ENCODE results near the gene TMEM87B. TPM values are rescaled to one million over a fixed set of nuclear protein-coding genes. Genes with fewer than 3 reads are reported as not detected.
"Not testable (repeated sequence)": the region's sequence is repeated elsewhere in the genome, so short reads cannot be mapped to it uniquely, and the experiment has no call there.

Gene TMEM87B
- polyA plus RNA-seq, 1 donor from 2014 or later: 12.8 TPM

DNA sequence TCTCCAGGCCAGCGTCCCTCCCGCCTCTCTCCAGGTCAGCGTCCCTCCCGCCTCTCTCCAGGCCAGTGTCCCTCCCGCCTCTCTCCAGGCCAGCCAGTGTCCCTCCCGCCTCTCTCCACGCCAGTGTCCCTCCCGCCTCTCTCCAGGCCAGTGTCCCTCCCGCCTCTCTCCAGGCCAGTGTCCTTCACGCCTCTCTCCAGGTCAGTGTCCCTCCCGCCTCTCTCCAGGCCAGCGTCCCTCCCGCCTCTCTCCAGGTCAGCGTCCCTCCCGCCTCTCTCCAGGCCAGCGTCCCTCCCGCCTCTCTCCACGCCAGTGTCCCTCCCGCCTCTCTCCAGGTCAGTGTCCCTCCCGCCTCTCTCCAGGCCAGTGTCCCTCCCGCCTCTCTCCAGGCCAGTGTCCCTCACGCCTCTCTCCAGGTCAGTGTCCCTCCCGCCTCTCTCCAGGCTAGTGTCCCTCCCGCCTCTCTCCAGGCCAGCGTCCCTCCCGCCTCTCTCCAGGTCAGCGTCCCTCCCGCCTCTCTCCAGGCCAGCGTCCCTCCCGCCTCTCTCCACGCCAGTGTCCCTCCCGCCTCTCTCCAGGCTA is 84.1 kb downstream of the TMEM87B start:
- H3F3A ChIP-seq (ENCODE audit: insufficient read depth, low read length, poor library complexity, severe bottlenecking); H3K79me2 ChIP-seq (replicated peaks; ENCODE audit: insufficient read depth, low read length); H3K27ac ChIP-seq (ENCODE audit: low read length); H2AFZ ChIP-seq (ENCODE audit: low read depth, low read length); H3K36me3 ChIP-seq (ENCODE audit: insufficient read depth, low read length); H3K4me2 ChIP-seq (ENCODE audit: low read length); H3K9me3 ChIP-seq (ENCODE audit: low read length); H3K9ac ChIP-seq (ENCODE audit: low read length); H3K9me2 ChIP-seq (ENCODE audit: insufficient read depth, low read length); H4K20me1 ChIP-seq (ENCODE audit: insufficient read depth): not testable (repeated sequence)
- peaks cover 22% of the 10 kb centered on the region for H3K27me3 ChIP-seq (ENCODE audit: insufficient read depth, low read depth, low read length)
- H3K4me3 ChIP-seq (ENCODE audit: low read length): peak overlapping the region; percentile 68

DNA sequence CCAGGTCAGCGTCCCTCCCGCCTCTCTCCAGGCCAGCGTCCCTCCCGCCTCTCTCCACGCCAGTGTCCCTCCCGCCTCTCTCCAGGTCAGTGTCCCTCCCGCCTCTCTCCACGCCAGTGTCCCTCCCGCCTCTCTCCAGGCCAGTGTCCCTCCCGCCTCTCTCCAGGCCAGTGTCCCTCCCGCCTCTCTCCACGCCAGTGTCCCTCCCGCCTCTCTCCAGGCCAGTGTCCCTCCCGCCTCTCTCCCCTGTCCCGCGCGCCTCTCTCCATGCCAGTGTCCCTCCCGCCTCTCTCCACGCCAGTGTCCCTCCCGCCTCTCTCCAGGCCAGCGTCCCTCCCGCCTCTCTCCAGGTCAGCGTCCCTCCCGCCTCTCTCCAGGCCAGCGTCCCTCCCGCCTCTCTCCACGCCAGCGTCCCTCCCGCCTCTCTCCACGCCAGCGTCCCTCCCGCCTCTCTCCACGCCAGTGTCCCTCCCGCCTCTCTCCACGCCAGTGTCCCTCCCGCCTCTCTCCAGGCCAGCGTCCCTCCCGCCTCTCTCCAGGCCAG is 84.7 kb downstream of the TMEM87B start:
- H3K36me3 ChIP-seq (ENCODE audit: insufficient read depth, low read length); H3K27ac ChIP-seq (ENCODE audit: low read length); H3F3A ChIP-seq (ENCODE audit: insufficient read depth, low read length, poor library complexity, severe bottlenecking); H3K9me2 ChIP-seq (ENCODE audit: insufficient read depth, low read length); H4K20me1 ChIP-seq (ENCODE audit: insufficient read depth); H2AFZ ChIP-seq (ENCODE audit: low read depth, low read length); H3K4me3 ChIP-seq (ENCODE audit: low read length); H3K9ac ChIP-seq (ENCODE audit: low read length); H3K4me2 ChIP-seq (ENCODE audit: low read length); H3K9me3 ChIP-seq (ENCODE audit: low read length); H3K79me2 ChIP-seq (replicated peaks; ENCODE audit: insufficient read depth, low read length): not testable (repeated sequence)
- H3K27me3 ChIP-seq (ENCODE audit: insufficient read depth, low read depth, low read length): peaks cover 22% of the 10 kb centered on the region

DNA sequence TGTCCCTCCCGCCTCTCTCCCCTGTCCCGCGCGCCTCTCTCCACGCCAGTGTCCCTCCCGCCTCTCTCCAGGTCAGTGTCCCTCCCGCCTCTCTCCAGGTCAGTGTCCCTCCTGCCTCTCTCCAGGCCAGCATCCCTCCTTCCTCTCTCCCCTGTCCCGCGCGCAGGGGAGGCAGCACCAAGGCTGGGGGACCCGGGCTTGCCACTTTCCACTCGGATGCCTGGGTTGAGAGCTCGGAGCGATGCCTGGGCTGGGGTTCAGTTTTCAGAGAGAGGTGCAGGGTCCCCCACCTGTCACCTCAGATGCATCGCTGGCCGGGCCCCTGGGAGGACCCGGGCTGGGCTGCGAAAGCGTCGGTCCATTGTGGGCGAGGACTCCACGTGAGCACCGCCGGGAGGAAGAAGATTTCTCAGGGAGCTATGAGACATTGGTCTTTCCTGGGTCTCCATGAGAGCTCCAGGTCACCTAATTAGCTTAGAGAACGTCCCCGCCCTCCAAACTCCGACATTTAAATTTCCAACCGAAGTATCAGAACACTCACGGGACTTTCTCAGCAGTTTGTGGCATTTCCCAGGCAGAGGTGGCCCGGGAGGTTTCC is 85.2 kb downstream of the TMEM87B start:
- no peak overlapping the region for H2AFZ ChIP-seq (ENCODE audit: low read depth, low read length)
- no peak overlapping the region for H3K4me2 ChIP-seq (ENCODE audit: low read length)
- no peaks in the 10 kb centered on the region for H3K79me2 ChIP-seq (replicated peaks; ENCODE audit: insufficient read depth, low read length)
- H3K9ac ChIP-seq (ENCODE audit: low read length): no peak overlapping the region
- peaks cover 22% of the 10 kb centered on the region for H3K27me3 ChIP-seq (ENCODE audit: insufficient read depth, low read depth, low read length)
- no peaks in the 10 kb centered on the region for H3F3A ChIP-seq (ENCODE audit: insufficient read depth, low read length, poor library complexity, severe bottlenecking)
- no peak overlapping the region for H3K4me3 ChIP-seq (ENCODE audit: low read length)
- H4K20me1 ChIP-seq (ENCODE audit: insufficient read depth): no peaks in the 10 kb centered on the region
- no peak overlapping the region for H3K27ac ChIP-seq (ENCODE audit: low read length)
- H3K36me3 ChIP-seq (ENCODE audit: insufficient read depth, low read length): no peaks in the 10 kb centered on the region
- H3K9me2 ChIP-seq (ENCODE audit: insufficient read depth, low read length): no peaks in the 10 kb centered on the region
- H3K9me3 ChIP-seq (ENCODE audit: low read length): no peaks in the 10 kb centered on the region
- TF ChIP-seq EP300 (conservative IDR thresholded peaks at IDR 0.05; ENCODE audit: poor library complexity, severe bottlenecking): no peak
- TF ChIP-seq TAF1 (IDR thresholded peaks at IDR 0.05; ENCODE audit: low read depth): no peak
- TF ChIP-seq MXI1 (conservative IDR thresholded peaks at IDR 0.05; ENCODE audit: poor library complexity, severe bottlenecking): no peak
- TF ChIP-seq, protein P1, sequence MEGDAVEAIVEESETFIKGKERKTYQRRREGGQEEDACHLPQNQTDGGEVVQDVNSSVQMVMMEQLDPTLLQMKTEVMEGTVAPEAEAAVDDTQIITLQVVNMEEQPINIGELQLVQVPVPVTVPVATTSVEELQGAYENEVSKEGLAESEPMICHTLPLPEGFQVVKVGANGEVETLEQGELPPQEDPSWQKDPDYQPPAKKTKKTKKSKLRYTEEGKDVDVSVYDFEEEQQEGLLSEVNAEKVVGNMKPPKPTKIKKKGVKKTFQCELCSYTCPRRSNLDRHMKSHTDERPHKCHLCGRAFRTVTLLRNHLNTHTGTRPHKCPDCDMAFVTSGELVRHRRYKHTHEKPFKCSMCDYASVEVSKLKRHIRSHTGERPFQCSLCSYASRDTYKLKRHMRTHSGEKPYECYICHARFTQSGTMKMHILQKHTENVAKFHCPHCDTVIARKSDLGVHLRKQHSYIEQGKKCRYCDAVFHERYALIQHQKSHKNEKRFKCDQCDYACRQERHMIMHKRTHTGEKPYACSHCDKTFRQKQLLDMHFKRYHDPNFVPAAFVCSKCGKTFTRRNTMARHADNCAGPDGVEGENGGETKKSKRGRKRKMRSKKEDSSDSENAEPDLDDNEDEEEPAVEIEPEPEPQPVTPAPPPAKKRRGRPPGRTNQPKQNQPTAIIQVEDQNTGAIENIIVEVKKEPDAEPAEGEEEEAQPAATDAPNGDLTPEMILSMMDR (IDR thresholded peaks at IDR 0.05; ENCODE audit: poor library complexity, severe bottlenecking): no peak
- no peak for TF ChIP-seq EZH2 (IDR thresholded peaks at IDR 0.05; ENCODE audit: borderline replicate concordance, insufficient read depth, low read length, poor library complexity, severe bottlenecking)
- no peak for TF ChIP-seq POLR2AphosphoS5 (IDR thresholded peaks at IDR 0.05)
- TF ChIP-seq SMC3 (conservative IDR thresholded peaks at IDR 0.05; ENCODE audit: poor library complexity): no peak
- TF ChIP-seq RAD21 (conservative IDR thresholded peaks at IDR 0.05): no peak
- TF ChIP-seq, protein P2, sequence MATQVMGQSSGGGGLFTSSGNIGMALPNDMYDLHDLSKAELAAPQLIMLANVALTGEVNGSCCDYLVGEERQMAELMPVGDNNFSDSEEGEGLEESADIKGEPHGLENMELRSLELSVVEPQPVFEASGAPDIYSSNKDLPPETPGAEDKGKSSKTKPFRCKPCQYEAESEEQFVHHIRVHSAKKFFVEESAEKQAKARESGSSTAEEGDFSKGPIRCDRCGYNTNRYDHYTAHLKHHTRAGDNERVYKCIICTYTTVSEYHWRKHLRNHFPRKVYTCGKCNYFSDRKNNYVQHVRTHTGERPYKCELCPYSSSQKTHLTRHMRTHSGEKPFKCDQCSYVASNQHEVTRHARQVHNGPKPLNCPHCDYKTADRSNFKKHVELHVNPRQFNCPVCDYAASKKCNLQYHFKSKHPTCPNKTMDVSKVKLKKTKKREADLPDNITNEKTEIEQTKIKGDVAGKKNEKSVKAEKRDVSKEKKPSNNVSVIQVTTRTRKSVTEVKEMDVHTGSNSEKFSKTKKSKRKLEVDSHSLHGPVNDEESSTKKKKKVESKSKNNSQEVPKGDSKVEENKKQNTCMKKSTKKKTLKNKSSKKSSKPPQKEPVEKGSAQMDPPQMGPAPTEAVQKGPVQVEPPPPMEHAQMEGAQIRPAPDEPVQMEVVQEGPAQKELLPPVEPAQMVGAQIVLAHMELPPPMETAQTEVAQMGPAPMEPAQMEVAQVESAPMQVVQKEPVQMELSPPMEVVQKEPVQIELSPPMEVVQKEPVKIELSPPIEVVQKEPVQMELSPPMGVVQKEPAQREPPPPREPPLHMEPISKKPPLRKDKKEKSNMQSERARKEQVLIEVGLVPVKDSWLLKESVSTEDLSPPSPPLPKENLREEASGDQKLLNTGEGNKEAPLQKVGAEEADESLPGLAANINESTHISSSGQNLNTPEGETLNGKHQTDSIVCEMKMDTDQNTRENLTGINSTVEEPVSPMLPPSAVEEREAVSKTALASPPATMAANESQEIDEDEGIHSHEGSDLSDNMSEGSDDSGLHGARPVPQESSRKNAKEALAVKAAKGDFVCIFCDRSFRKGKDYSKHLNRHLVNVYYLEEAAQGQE (IDR thresholded peaks at IDR 0.05; ENCODE audit: borderline replicate concordance): no peak

Data from neural cell (in vitro differentiated cells).